GM23338 (cell line): ENCODE results near the gene TMEM94. TPM values are rescaled to one million over a fixed set of nuclear protein-coding genes. Genes with fewer than 3 reads are reported as not detected.

ENCODE experiments used
- ATAC-seq: fragments of 200-7000 bp; cut with Tn5 transposase; 3 replicates; pipeline ENCODE4 v1.9.1; 2020
- DNase-seq: peaks from one replicate; pipeline ENCODE4 v3.0.0-alpha.2; 2015; ENCODE audit warnings: low spot score
- H2AFZ ChIP-seq: fragments of 200-600 bp; sonication (generic); 2 replicates; pipeline ENCODE4 v1.8.0; 2016; ENCODE audit warnings: antibody characterized with exemption, mild to moderate bottlenecking, moderate library complexity
- H3F3A ChIP-seq: fragments of 200-600 bp; sonication (generic); replicated peaks from 2 replicates; pipeline ENCODE4 v1.8.0; 2017; ENCODE audit warnings: antibody characterized with exemption, mixed run types, low read depth
- H3K27ac ChIP-seq: fragments of 200-600 bp; sonication (generic); 2 replicates; pipeline ENCODE4 v1.6.1; 2016; ENCODE audit warnings: low read depth
- H3K27me3 ChIP-seq: fragments of 200-600 bp; sonication (generic); 2 replicates; pipeline ENCODE4 v1.8.0; 2016; ENCODE audit warnings: mild to moderate bottlenecking, mixed run types, moderate library complexity; ENCODE audit not compliant: insufficient read depth
- H3K36me3 ChIP-seq: fragments of 200-600 bp; sonication (generic); 2 replicates; pipeline ENCODE4 v1.8.0; 2016; ENCODE audit warnings: mild to moderate bottlenecking; ENCODE audit not compliant: insufficient read depth
- H3K4me1 ChIP-seq: fragments of 200-600 bp; sonication (generic); 2 replicates; pipeline ENCODE4 v1.8.0; 2016; ENCODE audit warnings: mild to moderate bottlenecking, moderate library complexity; ENCODE audit not compliant: insufficient read depth
- H3K4me2 ChIP-seq: fragments of 200-600 bp; sonication (generic); 2 replicates; pipeline ENCODE4 v1.7.1; 2017; ENCODE audit warnings: mixed run types
- H3K4me3 ChIP-seq: fragments of 200-600 bp; sonication (generic); 2 replicates; pipeline ENCODE4 v1.6.1; 2016; ENCODE audit warnings: mixed run types
- H3K79me2 ChIP-seq: fragments of 200-600 bp; sonication (generic); replicated peaks from 2 replicates; pipeline ENCODE4 v1.8.0; 2017; ENCODE audit warnings: mild to moderate bottlenecking; ENCODE audit not compliant: insufficient read depth
- H3K9me2 ChIP-seq: fragments of 200-600 bp; sonication (generic); 2 replicates; pipeline ENCODE4 v1.8.0; 2017; ENCODE audit not compliant: insufficient read depth
- H4K20me1 ChIP-seq: fragments of 200-600 bp; sonication (generic); replicated peaks from 2 replicates; pipeline ENCODE4 v1.8.0; 2017; ENCODE audit warnings: mild to moderate bottlenecking; ENCODE audit not compliant: insufficient read depth
- H3K27ac Mint-ChIP-seq: 2 replicates; pipeline ENCODE4 v1.8.0; 2020; ENCODE audit warnings: inconsistent platforms, mild to moderate bottlenecking, moderate library complexity, mixed read lengths
- H3K27me3 Mint-ChIP-seq: 3 replicates; pipeline ENCODE4 v1.8.0; 2022; ENCODE audit warnings: low read depth, mild to moderate bottlenecking, moderate library complexity, mixed read lengths, inconsistent platforms; ENCODE audit not compliant: insufficient read depth, poor library complexity
- H3K36me3 Mint-ChIP-seq: 3 replicates; pipeline ENCODE4 v1.8.0; 2021; ENCODE audit warnings: low read depth, mild to moderate bottlenecking, inconsistent platforms, moderate library complexity, mixed read lengths
- H3K4me1 Mint-ChIP-seq: 3 replicates; pipeline ENCODE4 v1.8.0; 2020; ENCODE audit warnings: mild to moderate bottlenecking, inconsistent platforms, mixed read lengths
- H3K4me3 Mint-ChIP-seq: 3 replicates; pipeline ENCODE4 v1.8.0; 2021; ENCODE audit warnings: moderate library complexity, mild to moderate bottlenecking, inconsistent platforms, mixed read lengths
- H3K9me3 Mint-ChIP-seq: 3 replicates; pipeline ENCODE4 v1.8.0; 2020; ENCODE audit warnings: moderate library complexity, mild to moderate bottlenecking, inconsistent platforms, mixed read lengths
- EZH2 ChIP-seq: fragments of 200-600 bp; sonication (generic); IDR thresholded peaks from one replicate; pipeline ENCODE4 v1.8.0; 2017; ENCODE audit warnings: antibody characterized with exemption, mild to moderate bottlenecking, low read depth; ENCODE audit not compliant: unreplicated experiment
- NANOG ChIP-seq: IDR thresholded peaks from 2 replicates; pipeline ENCODE4 v1.6.1; 2016; ENCODE audit warnings: antibody characterized with exemption, borderline replicate concordance
- ZNF114 ChIP-seq: fragments of 250-450 bp; sonication (Bioruptor Pico); IDR thresholded peaks from 2 replicates; pipeline ENCODE4 v1.5.0; 2020; ENCODE audit warnings: mild to moderate bottlenecking, moderate library complexity
- polyA plus RNA-seq: library from polyadenylated mRNA; unstranded; fragments of >200 nt; fragmentation: Nextera tagmentation; extraction: Ambion mirVana; gene quantifications from 2 replicates; pipeline ENCODE4 v1.2.1, GENCODE V29; 2016
- total RNA-seq: library from RNA; depleted of rRNA; stranded (reverse); fragments of >200 nt; shearing (Covaris generic); gene quantifications from 2 replicates; pipeline ENCODE4 v1.2.3, GENCODE V29; 2014
- TF ChIP-seq, protein P1 (sequence below): fragments of 250-450 bp; sonication (Bioruptor Pico); IDR thresholded peaks from 2 replicates; pipeline ENCODE4 v1.5.0; 2020; ENCODE audit warnings: mild to moderate bottlenecking, moderate library complexity

TMEM94 gene
- total and polyA plus RNA-seq, 2 experiments from 2014 or later: 24.0 to 66.0 TPM

DNA sequence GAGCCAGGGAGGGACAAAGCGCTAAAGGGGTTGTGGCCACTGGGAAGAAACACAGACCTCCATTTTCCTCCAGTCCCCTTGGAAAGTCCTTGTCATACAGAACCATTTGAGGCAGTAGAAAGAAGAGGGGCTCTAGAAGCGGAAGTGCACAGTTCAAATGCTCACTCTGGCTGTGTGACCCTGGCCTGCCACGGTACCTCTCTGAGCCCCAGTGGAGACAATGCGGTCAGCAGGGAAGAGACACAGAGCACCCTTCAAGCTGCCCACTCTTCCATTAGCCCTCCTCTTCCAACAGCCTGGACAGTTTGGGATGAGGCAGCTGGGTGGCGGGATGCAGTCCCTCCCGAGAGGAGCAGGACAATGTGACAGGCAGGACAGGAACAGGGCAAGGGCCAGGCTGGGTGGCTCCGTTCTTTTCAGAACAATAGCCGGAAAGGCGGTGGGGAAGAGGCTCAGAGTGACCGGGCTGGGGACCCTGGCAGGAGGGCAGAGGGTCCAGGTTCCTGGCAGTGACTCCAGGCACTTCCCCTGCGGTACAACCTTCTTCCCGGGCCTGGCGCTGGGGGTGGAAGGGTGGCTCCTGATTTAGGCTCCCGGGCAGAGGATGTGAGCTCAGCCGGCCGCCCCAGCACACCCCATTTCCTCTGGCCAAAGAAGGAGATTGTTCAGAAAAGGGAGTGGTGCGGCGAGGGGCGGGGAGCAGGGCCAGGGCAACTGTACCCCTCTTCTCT, 53.3 kb downstream of the TMEM94 start:
- Mint-ChIP-seq H3K36me3 (peaks cover 17% of the 10 kb centered on the region), H3K4me3 (no peak overlapping the region), H3K4me1 (peaks cover 9% of the 10 kb centered on the region), H3K27me3 (peaks cover 9% of the 10 kb centered on the region), H3K9me3 (no peaks in the 10 kb centered on the region), H3K27ac (no peak overlapping the region; the same call in 1 of the 2 replicates)
- H3K9me2 ChIP-seq: no peaks in the 10 kb centered on the region
- ATAC-seq (no peak), DNase-seq (no peak)
- no peak overlapping the region for H3K4me2 ChIP-seq
- no peaks in the 10 kb centered on the region for H3K4me1 ChIP-seq
- H3K36me3 ChIP-seq: no peaks in the 10 kb centered on the region
- H3K79me2 ChIP-seq: peaks cover 24% of the 10 kb centered on the region
- H3F3A ChIP-seq: no peaks in the 10 kb centered on the region
- TF ChIP-seq EZH2 (no peak), ZNF114 (CRISPR knock-in tag) (no peak), NANOG (no peak)
- TF ChIP-seq, protein P1, sequence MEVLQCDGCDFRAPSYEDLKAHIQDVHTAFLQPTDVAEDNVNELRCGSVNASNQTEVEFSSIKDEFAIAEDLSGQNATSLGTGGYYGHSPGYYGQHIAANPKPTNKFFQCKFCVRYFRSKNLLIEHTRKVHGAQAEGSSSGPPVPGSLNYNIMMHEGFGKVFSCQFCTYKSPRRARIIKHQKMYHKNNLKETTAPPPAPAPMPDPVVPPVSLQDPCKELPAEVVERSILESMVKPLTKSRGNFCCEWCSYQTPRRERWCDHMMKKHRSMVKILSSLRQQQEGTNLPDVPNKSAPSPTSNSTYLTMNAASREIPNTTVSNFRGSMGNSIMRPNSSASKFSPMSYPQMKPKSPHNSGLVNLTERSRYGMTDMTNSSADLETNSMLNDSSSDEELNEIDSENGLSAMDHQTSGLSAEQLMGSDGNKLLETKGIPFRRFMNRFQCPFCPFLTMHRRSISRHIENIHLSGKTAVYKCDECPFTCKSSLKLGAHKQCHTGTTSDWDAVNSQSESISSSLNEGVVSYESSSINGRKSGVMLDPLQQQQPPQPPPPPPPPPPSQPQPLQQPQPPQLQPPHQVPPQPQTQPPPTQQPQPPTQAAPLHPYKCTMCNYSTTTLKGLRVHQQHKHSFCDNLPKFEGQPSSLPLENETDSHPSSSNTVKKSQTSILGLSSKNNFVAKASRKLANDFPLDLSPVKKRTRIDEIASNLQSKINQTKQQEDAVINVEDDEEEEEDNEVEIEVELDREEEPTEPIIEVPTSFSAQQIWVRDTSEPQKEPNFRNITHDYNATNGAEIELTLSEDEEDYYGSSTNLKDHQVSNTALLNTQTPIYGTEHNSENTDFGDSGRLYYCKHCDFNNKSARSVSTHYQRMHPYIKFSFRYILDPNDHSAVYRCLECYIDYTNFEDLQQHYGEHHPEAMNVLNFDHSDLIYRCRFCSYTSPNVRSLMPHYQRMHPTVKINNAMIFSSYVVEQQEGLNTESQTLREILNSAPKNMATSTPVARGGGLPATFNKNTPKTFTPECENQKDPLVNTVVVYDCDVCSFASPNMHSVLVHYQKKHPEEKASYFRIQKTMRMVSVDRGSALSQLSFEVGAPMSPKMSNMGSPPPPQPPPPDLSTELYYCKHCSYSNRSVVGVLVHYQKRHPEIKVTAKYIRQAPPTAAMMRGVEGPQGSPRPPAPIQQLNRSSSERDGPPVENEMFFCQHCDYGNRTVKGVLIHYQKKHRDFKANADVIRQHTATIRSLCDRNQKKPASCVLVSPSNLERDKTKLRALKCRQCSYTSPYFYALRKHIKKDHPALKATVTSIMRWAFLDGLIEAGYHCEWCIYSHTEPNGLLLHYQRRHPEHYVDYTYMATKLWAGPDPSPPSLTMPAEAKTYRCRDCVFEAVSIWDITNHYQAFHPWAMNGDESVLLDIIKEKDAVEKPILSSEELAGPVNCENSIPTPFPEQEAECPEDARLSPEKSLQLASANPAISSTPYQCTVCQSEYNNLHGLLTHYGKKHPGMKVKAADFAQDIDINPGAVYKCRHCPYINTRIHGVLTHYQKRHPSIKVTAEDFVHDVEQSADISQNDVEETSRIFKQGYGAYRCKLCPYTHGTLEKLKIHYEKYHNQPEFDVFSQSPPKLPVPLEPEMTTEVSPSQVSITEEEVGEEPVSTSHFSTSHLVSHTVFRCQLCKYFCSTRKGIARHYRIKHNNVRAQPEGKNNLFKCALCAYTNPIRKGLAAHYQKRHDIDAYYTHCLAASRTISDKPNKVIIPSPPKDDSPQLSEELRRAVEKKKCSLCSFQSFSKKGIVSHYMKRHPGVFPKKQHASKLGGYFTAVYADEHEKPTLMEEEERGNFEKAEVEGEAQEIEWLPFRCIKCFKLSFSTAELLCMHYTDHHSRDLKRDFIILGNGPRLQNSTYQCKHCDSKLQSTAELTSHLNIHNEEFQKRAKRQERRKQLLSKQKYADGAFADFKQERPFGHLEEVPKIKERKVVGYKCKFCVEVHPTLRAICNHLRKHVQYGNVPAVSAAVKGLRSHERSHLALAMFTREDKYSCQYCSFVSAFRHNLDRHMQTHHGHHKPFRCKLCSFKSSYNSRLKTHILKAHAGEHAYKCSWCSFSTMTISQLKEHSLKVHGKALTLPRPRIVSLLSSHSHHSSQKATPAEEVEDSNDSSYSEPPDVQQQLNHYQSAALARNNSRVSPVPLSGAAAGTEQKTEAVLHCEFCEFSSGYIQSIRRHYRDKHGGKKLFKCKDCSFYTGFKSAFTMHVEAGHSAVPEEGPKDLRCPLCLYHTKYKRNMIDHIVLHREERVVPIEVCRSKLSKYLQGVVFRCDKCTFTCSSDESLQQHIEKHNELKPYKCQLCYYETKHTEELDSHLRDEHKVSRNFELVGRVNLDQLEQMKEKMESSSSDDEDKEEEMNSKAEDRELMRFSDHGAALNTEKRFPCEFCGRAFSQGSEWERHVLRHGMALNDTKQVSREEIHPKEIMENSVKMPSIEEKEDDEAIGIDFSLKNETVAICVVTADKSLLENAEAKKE: no peak
- H3K27me3 ChIP-seq: no peaks in the 10 kb centered on the region
- H3K27ac ChIP-seq: no peak overlapping the region
- H2AFZ ChIP-seq: no peak overlapping the region
- no peaks in the 10 kb centered on the region; the same call in 1 of the 2 replicates for H4K20me1 ChIP-seq
- H3K4me3 ChIP-seq: no peak overlapping the region

DNA sequence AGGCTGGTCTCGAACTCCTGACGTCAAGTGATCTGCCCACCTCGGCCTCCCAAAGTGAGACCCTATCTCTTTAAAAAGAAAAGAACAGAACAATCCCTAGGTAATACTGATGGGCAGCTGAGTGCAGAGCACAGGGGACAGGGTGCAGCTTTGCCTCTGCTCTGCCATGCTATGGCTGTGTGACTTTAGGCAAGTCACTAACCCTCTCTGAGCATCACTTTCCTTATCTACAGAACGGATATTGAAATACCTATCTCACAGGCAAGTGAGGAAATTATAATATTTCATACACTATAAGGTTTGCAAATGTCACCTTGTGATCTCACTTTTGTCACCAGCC, 54.8 kb downstream of the TMEM94 start:
- peaks cover 7% of the 10 kb centered on the region for H3K36me3 Mint-ChIP-seq
- Histone ChIP-seq H3K4me3 (no peak overlapping the region), H4K20me1 (no peaks in the 10 kb centered on the region; the same call in 1 of the 2 replicates), H3K79me2 (peaks cover 24% of the 10 kb centered on the region), H3K4me1 (no peaks in the 10 kb centered on the region), H3F3A (no peaks in the 10 kb centered on the region), H3K27me3 (no peaks in the 10 kb centered on the region), H2AFZ (no peak overlapping the region), H3K36me3 (no peaks in the 10 kb centered on the region), H3K9me2 (no peaks in the 10 kb centered on the region), H3K27ac (no peak overlapping the region), H3K4me2 (no peak overlapping the region)
- DNase-seq (no peak), ATAC-seq (no peak)
- H3K27me3 Mint-ChIP-seq: peaks cover 6% of the 10 kb centered on the region
- H3K4me1 Mint-ChIP-seq: peaks cover 9% of the 10 kb centered on the region; the same call in 2 of the 3 replicates
- H3K4me3 Mint-ChIP-seq: no peak overlapping the region
- H3K9me3 Mint-ChIP-seq: no peaks in the 10 kb centered on the region
- H3K27ac Mint-ChIP-seq: no peak overlapping the region
- no peak for TF ChIP-seq EZH2
- TF ChIP-seq, protein P1: no peak
